ENCODE results near the gene CCND1. TPM values are rescaled to one million over a fixed set of nuclear protein-coding genes. Genes with fewer than 3 reads are reported as not detected.

CCND1 gene
- total and polyA plus RNA-seq, 9 of the 15 experiments (the other 6 are each of a cell fraction or from before 2014, with no cell fraction given) = 0.04 to 23.3 (median 3.8) TPM

- peaks cover 28 to 48% of the 10 kb centered on the region in 2 experiments for H3K27me3 ChIP-seq (ENCODE audit: control insufficient read depth in 2 of 2, insufficient read depth in 2 of 2, low read length in 2 of 2)
- no peak overlapping the region for H2AFZ ChIP-seq (ENCODE audit: low read depth, low read length)
- H3K4me3 ChIP-seq = no peak overlapping the region
- in situ Hi-C loops (cut with MboI) (no loop called here), intact Hi-C loops (cut with micrococcal nuclease) (no loop called here)
- no peak for DNase-seq (ENCODE audit: extremely low read depth in 1 of 4, low spot score in 3 of 4)
- H3K27ac ChIP-seq (ENCODE audit: extremely low read depth, low read depth, low read length) = no peak overlapping the region
- BruUV-seq (replicated peaks) = no TSS peak
- no peak overlapping the region for H3K4me2 ChIP-seq (ENCODE audit: insufficient read depth, low read length)
- H3K9me1 ChIP-seq (ENCODE audit: control insufficient read depth, insufficient read depth, low read length) = no peaks in the 10 kb centered on the region
- H3K9ac ChIP-seq (ENCODE audit: insufficient read depth in 1 of 2, low read depth in 2 of 2, low read length in 2 of 2) = no peak overlapping the region
- under 1% methylated on average over 8 of the region's 8 CpGs for WGBS (ENCODE audit: insufficient coverage, low coverage, missing lambda C conversion rate)
- no peak for ATAC-seq
- CTCF ChIA-PET (ENCODE audit: low intra/inter-chr PET ratio) = no interaction called here
- no peaks in the 10 kb centered on the region for H4K20me1 ChIP-seq (replicated peaks; ENCODE audit: control insufficient read depth, insufficient read depth, low read length)
- no peaks in the 10 kb centered on the region for H3K9me3 ChIP-seq (replicated peaks; ENCODE audit: control insufficient read depth, insufficient read depth, low read depth, low read length)
- no peak for FAIRE-seq
- POLR2A ChIA-PET = interaction anchor here (0.9 kb wide), 1 partner anchor 506 kb away, joined by 4 read pairs; no protein-coding TSS in a partner anchor
- H3K79me2 ChIP-seq (ENCODE audit: control insufficient read depth, insufficient read depth, low read length) = no peaks in the 10 kb centered on the region
- peaks cover 2 to 12% of the 10 kb centered on the region in 2 experiments; a peak in 3 of 5 replicates for H3K4me1 ChIP-seq (replicated peaks in 1 of 2; ENCODE audit: control insufficient read depth in 2 of 2, insufficient read depth in 2 of 2, low read length in 2 of 2)
- no peaks in the 10 kb centered on the region for H3K36me3 ChIP-seq (ENCODE audit: control insufficient read depth, insufficient read depth, low read length)
- TF ChIP-seq HDAC1 (IDR thresholded peaks at IDR 0.05) = no peak
- TF ChIP-seq ZNF668 (CRISPR knock-in tag; IDR thresholded peaks at IDR 0.05) = no peak
- TF ChIP-seq MNT (conservative IDR thresholded peaks at IDR 0.05) = no peak
- TF ChIP-seq SMARCA5 (IDR thresholded peaks at IDR 0.05) = no peak
- TF ChIP-seq ZBTB43 (CRISPR knock-in tag; IDR thresholded peaks at IDR 0.05) = no peak
- TF ChIP-seq ZNF407 (IDR thresholded peaks at IDR 0.05; ENCODE audit: low read depth) = no peak
- TF ChIP-seq ZNF253 (CRISPR knock-in tag; conservative IDR thresholded peaks at IDR 0.05) = no peak
- no peak for TF ChIP-seq HNRNPK (IDR thresholded peaks at IDR 0.05; ENCODE audit: low read depth, low read length, poor library complexity, severe bottlenecking)
- no peak for TF ChIP-seq SFPQ (IDR thresholded peaks at IDR 0.05; ENCODE audit: low read depth, low read length)
- no peak for TF ChIP-seq POLR2AphosphoS2 (IDR thresholded peaks at IDR 0.05; ENCODE audit: low read length)
Observed at GRCh38 chr11:69697469-69697843, 56.5 kb downstream of the CCND1 start.
